A549 (cell line): ENCODE data around the gene NCBP2.

Experiments
- CEBPB ChIP-seq, 2 experiments: fragments of >200 bp in 1 of 2; sonication (Bioruptor Twin) in 1 of 2; formaldehyde crosslinking in 1 of 2; IDR thresholded peaks; 2 replicates each; pipeline ENCODE4 v1.6.1; 2012 to 2016
- POLR2A ChIP-seq: IDR thresholded peaks from 2 replicates; pipeline ENCODE4 v1.6.1; 2012; ENCODE audit warnings: mild to moderate bottlenecking, low read length
- TF ChIP-seq, protein P1 (sequence below): fragments of >200 bp; sonication (Bioruptor Twin); formaldehyde crosslinking; IDR thresholded peaks from 3 replicates; pipeline ENCODE4 v1.5.1; 2016

DNA sequence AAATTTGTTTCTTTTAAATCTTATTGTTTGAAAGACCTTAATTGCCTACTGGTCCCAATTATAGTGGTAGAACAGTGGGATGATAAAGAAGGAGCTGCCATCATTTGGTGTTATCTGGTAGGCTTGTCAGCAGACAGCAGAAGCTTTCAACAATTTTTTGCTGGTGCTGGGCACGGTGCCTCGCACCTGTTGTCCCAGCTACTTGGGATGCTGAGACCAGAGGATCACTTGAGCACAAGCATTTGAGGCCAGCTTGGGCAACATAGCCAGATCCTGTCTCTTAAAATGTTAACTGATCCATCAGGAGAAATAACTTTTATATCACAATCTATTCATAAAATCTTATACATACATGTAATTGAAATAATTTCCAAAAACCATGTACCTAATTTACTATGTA lies 38.6 kb downstream of the NCBP2 start:
- no peak for TF ChIP-seq POLR2A
- TF ChIP-seq, protein P1, sequence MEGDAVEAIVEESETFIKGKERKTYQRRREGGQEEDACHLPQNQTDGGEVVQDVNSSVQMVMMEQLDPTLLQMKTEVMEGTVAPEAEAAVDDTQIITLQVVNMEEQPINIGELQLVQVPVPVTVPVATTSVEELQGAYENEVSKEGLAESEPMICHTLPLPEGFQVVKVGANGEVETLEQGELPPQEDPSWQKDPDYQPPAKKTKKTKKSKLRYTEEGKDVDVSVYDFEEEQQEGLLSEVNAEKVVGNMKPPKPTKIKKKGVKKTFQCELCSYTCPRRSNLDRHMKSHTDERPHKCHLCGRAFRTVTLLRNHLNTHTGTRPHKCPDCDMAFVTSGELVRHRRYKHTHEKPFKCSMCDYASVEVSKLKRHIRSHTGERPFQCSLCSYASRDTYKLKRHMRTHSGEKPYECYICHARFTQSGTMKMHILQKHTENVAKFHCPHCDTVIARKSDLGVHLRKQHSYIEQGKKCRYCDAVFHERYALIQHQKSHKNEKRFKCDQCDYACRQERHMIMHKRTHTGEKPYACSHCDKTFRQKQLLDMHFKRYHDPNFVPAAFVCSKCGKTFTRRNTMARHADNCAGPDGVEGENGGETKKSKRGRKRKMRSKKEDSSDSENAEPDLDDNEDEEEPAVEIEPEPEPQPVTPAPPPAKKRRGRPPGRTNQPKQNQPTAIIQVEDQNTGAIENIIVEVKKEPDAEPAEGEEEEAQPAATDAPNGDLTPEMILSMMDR: no peak
- no peak for TF ChIP-seq CEBPB (IDR thresholded peaks at IDR 0.05)
